Neural cell (in vitro differentiated cells): ENCODE measurements around the gene CILP2. TPM values are rescaled to one million over a fixed set of nuclear protein-coding genes. Genes with fewer than 3 reads are reported as not detected.

Experiments used
- H2AFZ ChIP-seq: fragments of 200-600, 300-800 bp; sonication (generic), shearing (Covaris generic); 2 replicates; pipeline ENCODE4 v1.6.0; 2014; ENCODE audit warnings: low read depth, mild to moderate bottlenecking, antibody characterized with exemption, low read length, moderate library complexity
- H3F3A ChIP-seq: fragments of 200-600 bp; shearing (Covaris generic); 2 replicates; pipeline ENCODE4 v1.6.1; 2016; ENCODE audit warnings: mild to moderate bottlenecking, moderate library complexity, mixed read lengths, antibody characterized with exemption, low read length; ENCODE audit not compliant: insufficient read depth, poor library complexity, severe bottlenecking
- H3K27ac ChIP-seq: fragments of 200-600, 300-800 bp; sonication (generic), shearing (Covaris generic); 2 replicates; pipeline ENCODE4 v1.5.1; 2014; ENCODE audit warnings: mild to moderate bottlenecking, low read length, moderate library complexity
- H3K27me3 ChIP-seq: fragments of 300-800, 200-600 bp; sonication (generic), shearing (Covaris generic); 2 replicates; pipeline ENCODE4 v1.6.0; 2014; ENCODE audit warnings: mild to moderate bottlenecking, low read depth, low read length, moderate library complexity; ENCODE audit not compliant: insufficient read depth
- H3K36me3 ChIP-seq: fragments of 300-800, 200-600 bp; sonication (generic), shearing (Covaris generic); 2 replicates; pipeline ENCODE4 v1.5.1; 2014; ENCODE audit warnings: mild to moderate bottlenecking, antibody characterized with exemption, low read length, moderate library complexity; ENCODE audit not compliant: insufficient read depth
- H3K4me2 ChIP-seq: fragments of 300-800, 200-600 bp; sonication (generic), shearing (Covaris generic); 2 replicates; pipeline ENCODE4 v1.6.0; 2014; ENCODE audit warnings: mild to moderate bottlenecking, low read length
- H3K4me3 ChIP-seq: fragments of 300-800, 200-600 bp; sonication (generic), shearing (Covaris generic); 2 replicates; pipeline ENCODE4 v1.5.1; 2014; ENCODE audit warnings: mild to moderate bottlenecking, low read length, moderate library complexity
- H3K79me2 ChIP-seq: fragments of 200-600 bp; shearing (Covaris generic); replicated peaks from 2 replicates; pipeline ENCODE4 v1.6.0; 2014; ENCODE audit warnings: mild to moderate bottlenecking, low read length, moderate library complexity; ENCODE audit not compliant: insufficient read depth
- H3K9ac ChIP-seq: fragments of 300-800, 200-600 bp; sonication (generic), shearing (Covaris generic); 2 replicates; pipeline ENCODE4 v1.6.1; 2016; ENCODE audit warnings: mild to moderate bottlenecking, low read length, mixed read lengths
- H3K9me2 ChIP-seq: fragments of 200-600 bp; shearing (Covaris generic); 2 replicates; pipeline ENCODE4 v1.6.1; 2016; ENCODE audit warnings: mild to moderate bottlenecking, low read length, mixed read lengths; ENCODE audit not compliant: insufficient read depth
- H3K9me3 ChIP-seq: fragments of 200-600, 300-800 bp; sonication (generic), shearing (Covaris generic); 2 replicates; pipeline ENCODE4 v1.6.1; 2016; ENCODE audit warnings: mild to moderate bottlenecking, mixed run types, low read length, moderate library complexity, mixed read lengths
- H4K20me1 ChIP-seq: fragments of 200-600 bp; shearing (Covaris generic); 2 replicates; pipeline ENCODE4 v1.6.1; 2016; ENCODE audit warnings: mild to moderate bottlenecking, mixed run types; ENCODE audit not compliant: insufficient read depth
- EP300 ChIP-seq: fragments of 450-650 bp; conservative IDR thresholded peaks from 2 replicates; pipeline ENCODE4 v1.6.1; 2014; ENCODE audit warnings: antibody characterized with exemption, mild to moderate bottlenecking, moderate library complexity; ENCODE audit not compliant: poor library complexity, severe bottlenecking
- EZH2 ChIP-seq: fragments of 200-600, 300-800 bp; shearing (Covaris generic), sonication (generic); IDR thresholded peaks from 2 replicates; pipeline ENCODE4 v1.6.1; 2014; ENCODE audit warnings: antibody characterized with exemption, low read length, borderline replicate concordance, mild to moderate bottlenecking; ENCODE audit not compliant: insufficient read depth, poor library complexity, severe bottlenecking
- MXI1 ChIP-seq: fragments of 450-650 bp; conservative IDR thresholded peaks from 2 replicates; pipeline ENCODE4 v1.6.1; 2014; ENCODE audit warnings: antibody characterized with exemption, mild to moderate bottlenecking; ENCODE audit not compliant: poor library complexity, severe bottlenecking
- POLR2AphosphoS5 ChIP-seq: IDR thresholded peaks from 2 replicates; pipeline ENCODE4 v1.6.1; 2012
- RAD21 ChIP-seq: fragments of 450-650 bp; conservative IDR thresholded peaks from 2 replicates; pipeline ENCODE4 v1.6.1; 2014; ENCODE audit warnings: antibody characterized with exemption, mild to moderate bottlenecking, moderate library complexity
- SMC3 ChIP-seq: fragments of 450-650 bp; conservative IDR thresholded peaks from 2 replicates; pipeline ENCODE4 v1.6.1; 2014; ENCODE audit warnings: antibody characterized with exemption, mild to moderate bottlenecking, moderate library complexity; ENCODE audit not compliant: poor library complexity
- TAF1 ChIP-seq: IDR thresholded peaks from 2 replicates; pipeline ENCODE4 v1.6.1; 2012; ENCODE audit warnings: low read depth
- polyA plus RNA-seq: library from polyadenylated mRNA; depleted of rRNA; stranded (reverse); fragments of >200 nt; gene quantifications from 2 replicates; pipeline ENCODE4 v1.2.3, GENCODE V29; 2014
- TF ChIP-seq, protein P1 (sequence below): fragments of 450-650 bp; IDR thresholded peaks from 2 replicates; pipeline ENCODE4 v1.5.1; 2014; ENCODE audit warnings: antibody characterized with exemption, mild to moderate bottlenecking, moderate library complexity; ENCODE audit not compliant: poor library complexity, severe bottlenecking
- TF ChIP-seq, protein P2 (sequence below): IDR thresholded peaks from 2 replicates; pipeline ENCODE4 v1.6.1; 2012; ENCODE audit warnings: borderline replicate concordance

CILP2 gene
- polyA plus RNA-seq, 1 donor from 2014 or later: 0.84 TPM

DNA sequence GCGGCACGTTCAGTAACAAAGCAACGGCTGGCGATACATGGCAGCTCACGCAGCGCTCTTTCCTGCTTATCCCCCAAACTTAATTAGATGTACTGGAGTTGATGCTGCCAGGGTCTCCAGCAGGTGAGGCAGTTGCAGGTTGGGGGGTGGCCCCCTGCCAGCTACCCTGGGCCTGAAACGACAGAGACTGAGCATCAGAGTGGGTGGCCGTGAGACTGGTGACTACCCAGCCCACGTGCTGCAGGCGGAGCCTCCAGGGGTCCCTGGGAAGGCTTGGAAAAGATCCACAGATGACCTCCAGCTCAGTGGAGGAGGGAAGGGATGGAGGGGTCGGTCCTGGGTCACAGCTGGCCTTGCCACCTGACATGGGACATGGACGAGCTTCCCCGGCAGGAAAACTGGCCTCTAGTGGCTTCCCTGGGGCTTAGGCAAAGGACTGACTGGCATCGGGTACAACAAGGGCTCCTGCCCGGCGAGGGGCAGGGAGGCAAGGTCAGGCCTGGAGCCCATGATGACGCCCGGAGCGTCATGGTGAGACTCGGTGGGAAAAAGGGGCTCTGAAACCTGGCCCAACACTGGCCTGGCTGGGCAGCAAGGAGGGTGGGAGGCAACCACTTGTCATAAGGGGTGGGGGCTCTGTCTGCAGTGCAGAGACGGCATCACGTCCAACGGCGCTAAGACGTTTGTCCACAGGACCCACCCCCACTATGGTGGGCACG, 24.0 kb downstream of the CILP2 start:
- H3K36me3 ChIP-seq: no peaks in the 10 kb centered on the region
- no peak overlapping the region for H3K4me3 ChIP-seq
- H3F3A ChIP-seq: no peaks in the 10 kb centered on the region
- no peak for TF ChIP-seq SMC3
- no peak for TF ChIP-seq TAF1
- TF ChIP-seq, protein P1, sequence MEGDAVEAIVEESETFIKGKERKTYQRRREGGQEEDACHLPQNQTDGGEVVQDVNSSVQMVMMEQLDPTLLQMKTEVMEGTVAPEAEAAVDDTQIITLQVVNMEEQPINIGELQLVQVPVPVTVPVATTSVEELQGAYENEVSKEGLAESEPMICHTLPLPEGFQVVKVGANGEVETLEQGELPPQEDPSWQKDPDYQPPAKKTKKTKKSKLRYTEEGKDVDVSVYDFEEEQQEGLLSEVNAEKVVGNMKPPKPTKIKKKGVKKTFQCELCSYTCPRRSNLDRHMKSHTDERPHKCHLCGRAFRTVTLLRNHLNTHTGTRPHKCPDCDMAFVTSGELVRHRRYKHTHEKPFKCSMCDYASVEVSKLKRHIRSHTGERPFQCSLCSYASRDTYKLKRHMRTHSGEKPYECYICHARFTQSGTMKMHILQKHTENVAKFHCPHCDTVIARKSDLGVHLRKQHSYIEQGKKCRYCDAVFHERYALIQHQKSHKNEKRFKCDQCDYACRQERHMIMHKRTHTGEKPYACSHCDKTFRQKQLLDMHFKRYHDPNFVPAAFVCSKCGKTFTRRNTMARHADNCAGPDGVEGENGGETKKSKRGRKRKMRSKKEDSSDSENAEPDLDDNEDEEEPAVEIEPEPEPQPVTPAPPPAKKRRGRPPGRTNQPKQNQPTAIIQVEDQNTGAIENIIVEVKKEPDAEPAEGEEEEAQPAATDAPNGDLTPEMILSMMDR: no peak
- no peak for TF ChIP-seq MXI1
- TF ChIP-seq RAD21: no peak
- TF ChIP-seq EZH2: no peak
- no peak for TF ChIP-seq EP300
- TF ChIP-seq, protein P2, sequence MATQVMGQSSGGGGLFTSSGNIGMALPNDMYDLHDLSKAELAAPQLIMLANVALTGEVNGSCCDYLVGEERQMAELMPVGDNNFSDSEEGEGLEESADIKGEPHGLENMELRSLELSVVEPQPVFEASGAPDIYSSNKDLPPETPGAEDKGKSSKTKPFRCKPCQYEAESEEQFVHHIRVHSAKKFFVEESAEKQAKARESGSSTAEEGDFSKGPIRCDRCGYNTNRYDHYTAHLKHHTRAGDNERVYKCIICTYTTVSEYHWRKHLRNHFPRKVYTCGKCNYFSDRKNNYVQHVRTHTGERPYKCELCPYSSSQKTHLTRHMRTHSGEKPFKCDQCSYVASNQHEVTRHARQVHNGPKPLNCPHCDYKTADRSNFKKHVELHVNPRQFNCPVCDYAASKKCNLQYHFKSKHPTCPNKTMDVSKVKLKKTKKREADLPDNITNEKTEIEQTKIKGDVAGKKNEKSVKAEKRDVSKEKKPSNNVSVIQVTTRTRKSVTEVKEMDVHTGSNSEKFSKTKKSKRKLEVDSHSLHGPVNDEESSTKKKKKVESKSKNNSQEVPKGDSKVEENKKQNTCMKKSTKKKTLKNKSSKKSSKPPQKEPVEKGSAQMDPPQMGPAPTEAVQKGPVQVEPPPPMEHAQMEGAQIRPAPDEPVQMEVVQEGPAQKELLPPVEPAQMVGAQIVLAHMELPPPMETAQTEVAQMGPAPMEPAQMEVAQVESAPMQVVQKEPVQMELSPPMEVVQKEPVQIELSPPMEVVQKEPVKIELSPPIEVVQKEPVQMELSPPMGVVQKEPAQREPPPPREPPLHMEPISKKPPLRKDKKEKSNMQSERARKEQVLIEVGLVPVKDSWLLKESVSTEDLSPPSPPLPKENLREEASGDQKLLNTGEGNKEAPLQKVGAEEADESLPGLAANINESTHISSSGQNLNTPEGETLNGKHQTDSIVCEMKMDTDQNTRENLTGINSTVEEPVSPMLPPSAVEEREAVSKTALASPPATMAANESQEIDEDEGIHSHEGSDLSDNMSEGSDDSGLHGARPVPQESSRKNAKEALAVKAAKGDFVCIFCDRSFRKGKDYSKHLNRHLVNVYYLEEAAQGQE: no peak
- no peak overlapping the region for H3K9ac ChIP-seq
- H3K4me2 ChIP-seq: no peak overlapping the region
- H3K9me3 ChIP-seq: no peaks in the 10 kb centered on the region
- no peaks in the 10 kb centered on the region for H3K9me2 ChIP-seq
- H2AFZ ChIP-seq: no peak overlapping the region
- H3K27ac ChIP-seq: no peak overlapping the region
- H4K20me1 ChIP-seq: no peaks in the 10 kb centered on the region
- no peaks in the 10 kb centered on the region for H3K27me3 ChIP-seq
- no peaks in the 10 kb centered on the region for H3K79me2 ChIP-seq

DNA sequence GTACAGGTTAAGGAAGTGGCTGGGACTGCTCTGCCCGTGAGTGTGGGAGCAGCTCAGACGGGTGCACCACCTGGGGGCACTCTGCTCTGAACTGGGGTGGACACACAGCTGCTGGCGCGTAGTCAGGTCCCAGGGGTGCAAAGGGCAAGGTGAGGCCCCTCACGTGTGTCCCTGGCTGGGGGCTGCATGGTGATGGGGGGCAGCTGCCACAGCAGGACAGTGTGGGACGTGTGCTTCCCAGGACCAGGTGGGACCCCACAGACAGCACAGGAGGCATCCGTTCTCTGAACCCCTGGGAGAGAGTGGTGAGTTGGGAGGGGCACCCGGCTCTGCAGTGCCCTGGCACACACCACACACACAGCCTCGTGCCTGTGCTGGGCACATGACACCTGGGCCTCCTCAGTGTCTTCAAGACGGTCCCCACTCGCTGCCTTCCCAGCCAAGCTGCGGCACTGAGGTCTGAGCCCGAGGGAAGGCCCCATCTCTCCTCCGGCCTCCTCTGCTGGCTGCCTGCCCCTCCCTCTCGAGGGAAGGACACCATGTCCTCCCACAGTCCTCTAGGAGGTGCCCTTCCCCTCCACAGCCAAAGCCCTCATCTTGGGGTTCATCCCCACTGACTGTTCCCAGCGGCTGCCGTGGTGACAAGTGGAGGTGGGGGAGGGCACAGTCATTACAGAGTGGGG, 24.7 kb downstream of the CILP2 start:
- no peak overlapping the region for H3K9ac ChIP-seq
- no peaks in the 10 kb centered on the region for H3K79me2 ChIP-seq
- H3F3A ChIP-seq: no peaks in the 10 kb centered on the region
- no peaks in the 10 kb centered on the region for H4K20me1 ChIP-seq
- H3K4me3 ChIP-seq: no peak overlapping the region
- H3K9me2 ChIP-seq: no peaks in the 10 kb centered on the region
- TF ChIP-seq, protein P2: no peak
- TF ChIP-seq RAD21 (no peak), EP300 (no peak), EZH2 (no peak), SMC3 (no peak), TAF1 (no peak), MXI1 (no peak), POLR2AphosphoS5 (no peak)
- TF ChIP-seq, protein P1: no peak
- H3K27ac ChIP-seq: no peak overlapping the region
- H3K4me2 ChIP-seq: no peak overlapping the region
- no peaks in the 10 kb centered on the region for H3K36me3 ChIP-seq
- H3K27me3 ChIP-seq: no peaks in the 10 kb centered on the region
- H3K9me3 ChIP-seq: no peaks in the 10 kb centered on the region
- H2AFZ ChIP-seq: no peak overlapping the region
